ENCODE measurements around the gene LCN6.
"Not testable (repeated sequence)": the region's sequence is repeated elsewhere in the genome, so short reads cannot be mapped to it uniquely, and the experiment has no call there.

LCN6 gene, protein sequence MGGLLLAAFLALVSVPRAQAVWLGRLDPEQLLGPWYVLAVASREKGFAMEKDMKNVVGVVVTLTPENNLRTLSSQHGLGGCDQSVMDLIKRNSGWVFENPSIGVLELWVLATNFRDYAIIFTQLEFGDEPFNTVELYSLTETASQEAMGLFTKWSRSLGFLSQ

DNA sequence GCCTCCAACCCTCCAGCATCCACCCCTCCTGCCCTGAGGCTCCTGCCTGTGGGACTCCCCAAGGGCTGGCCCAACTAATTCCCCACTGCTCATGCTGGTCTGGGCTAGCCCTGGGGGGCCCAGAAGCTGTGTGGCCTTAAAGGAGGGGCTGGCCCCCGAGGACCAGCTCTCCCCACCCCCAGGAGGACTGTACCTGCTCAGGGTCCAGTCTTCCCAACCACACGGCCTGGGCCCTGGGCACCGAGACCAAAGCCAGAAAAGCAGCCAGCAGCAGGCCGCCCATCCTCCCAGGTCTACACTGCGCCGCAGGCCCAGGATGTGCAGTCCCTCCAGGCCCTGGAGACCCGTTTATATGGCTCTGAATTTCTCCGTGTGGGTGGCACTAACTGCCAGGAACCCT is at the start of gene LCN6:
TSS of gene LCN6 (minus strand) at position 325 of the 400 bp plus-strand sequence. CDS start at position 283, 42 bp downstream.
- DNase-seq (ENCODE audit: low spot score), result no peak

DNA sequence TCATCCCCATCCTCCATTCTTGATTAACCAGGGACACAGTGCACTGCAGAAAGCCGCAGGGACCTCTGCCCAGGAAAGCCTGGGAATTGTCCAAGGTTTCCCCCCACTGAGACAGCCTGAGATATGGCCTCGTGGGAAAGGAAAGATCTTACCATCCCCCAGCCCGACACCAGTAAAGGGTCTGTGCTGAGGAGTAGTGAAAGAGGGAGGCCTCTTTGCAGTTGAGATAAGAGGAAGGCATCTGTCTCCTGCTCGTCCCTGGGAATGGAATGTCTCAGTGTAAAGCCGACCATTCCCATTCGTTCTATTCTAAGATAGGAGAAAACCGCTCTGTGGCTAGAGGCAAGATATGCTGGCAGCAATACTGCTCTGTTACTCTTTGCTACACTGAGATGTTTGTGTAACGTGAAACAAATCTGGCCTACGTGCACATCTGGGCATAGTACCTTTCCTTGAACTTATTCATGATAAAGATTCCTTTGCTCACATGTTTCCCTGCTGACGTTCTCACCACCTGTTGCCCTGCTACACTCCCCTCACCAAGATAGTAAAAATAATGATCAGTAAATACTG is 48.5 kb upstream of the LCN6 start:
- DNase-seq (ENCODE audit: low spot score), result not testable (repeated sequence)

- DNase-seq (ENCODE audit: low spot score), result no peak
These were observed 48.0 kb upstream of the LCN6 start, which contains the start of gene CCDC183 for GRCh38 chr9:136796238-136796774. TSS of gene CCDC183 (plus strand) at chr9:136796338. CDS start at chr9:136796398, 60 bp downstream.

DNA sequence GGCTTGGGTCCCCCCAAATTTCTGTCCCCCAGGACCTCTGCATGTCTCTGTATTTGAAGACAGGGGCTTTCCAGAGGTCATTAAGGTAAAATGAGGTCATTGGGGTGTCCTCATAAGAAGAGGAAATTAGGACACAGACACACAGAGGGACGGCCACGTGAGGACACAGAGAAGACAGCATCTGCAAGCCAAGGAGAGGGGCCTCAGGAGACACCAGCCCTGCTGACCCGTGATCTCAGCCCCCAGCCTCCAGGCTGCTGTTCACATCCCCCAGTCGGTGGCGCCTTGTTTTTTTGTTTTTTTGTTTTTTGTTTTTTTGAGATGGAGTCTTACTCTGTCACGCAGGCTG is 46.6 kb upstream of the LCN6 start:
- DNase-seq (ENCODE audit: low spot score), result no peak

DNA sequence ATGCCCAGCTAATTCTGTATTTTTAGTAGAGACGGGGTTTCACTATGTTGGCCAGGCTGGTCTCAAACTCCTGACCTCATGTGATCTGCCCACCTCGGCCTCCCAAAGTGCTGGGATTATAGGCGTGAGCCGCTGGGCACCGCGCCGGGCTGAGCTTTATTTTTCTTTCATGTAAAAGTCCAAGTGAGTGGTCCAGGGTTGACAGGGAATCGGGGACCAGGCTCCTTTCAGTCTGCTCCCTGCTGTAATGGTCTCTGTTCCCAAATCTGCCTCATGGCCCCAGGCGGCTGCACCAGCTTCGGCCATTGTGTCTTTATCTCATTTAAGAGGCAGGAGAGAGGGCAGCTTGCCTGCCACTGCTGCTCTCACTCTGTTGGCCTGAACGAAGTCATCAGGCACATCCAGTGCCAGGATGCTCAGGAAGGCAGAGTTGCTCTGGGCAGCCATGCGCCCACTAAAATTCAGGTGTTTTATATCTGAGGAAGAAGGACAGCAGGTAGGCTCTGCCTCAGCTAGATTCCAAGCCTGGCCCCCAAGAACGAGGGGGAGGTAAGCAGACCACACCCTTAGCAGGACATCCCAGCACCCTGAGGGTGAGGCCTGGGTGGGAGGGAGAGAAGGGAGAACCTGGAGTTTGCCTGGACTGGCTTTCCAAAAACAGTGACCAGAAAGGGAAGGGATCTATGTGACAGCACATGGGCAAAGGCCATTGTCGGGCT is 46.1 kb upstream of the LCN6 start:
- DNase-seq (ENCODE audit: low spot score), result no peak

DNA sequence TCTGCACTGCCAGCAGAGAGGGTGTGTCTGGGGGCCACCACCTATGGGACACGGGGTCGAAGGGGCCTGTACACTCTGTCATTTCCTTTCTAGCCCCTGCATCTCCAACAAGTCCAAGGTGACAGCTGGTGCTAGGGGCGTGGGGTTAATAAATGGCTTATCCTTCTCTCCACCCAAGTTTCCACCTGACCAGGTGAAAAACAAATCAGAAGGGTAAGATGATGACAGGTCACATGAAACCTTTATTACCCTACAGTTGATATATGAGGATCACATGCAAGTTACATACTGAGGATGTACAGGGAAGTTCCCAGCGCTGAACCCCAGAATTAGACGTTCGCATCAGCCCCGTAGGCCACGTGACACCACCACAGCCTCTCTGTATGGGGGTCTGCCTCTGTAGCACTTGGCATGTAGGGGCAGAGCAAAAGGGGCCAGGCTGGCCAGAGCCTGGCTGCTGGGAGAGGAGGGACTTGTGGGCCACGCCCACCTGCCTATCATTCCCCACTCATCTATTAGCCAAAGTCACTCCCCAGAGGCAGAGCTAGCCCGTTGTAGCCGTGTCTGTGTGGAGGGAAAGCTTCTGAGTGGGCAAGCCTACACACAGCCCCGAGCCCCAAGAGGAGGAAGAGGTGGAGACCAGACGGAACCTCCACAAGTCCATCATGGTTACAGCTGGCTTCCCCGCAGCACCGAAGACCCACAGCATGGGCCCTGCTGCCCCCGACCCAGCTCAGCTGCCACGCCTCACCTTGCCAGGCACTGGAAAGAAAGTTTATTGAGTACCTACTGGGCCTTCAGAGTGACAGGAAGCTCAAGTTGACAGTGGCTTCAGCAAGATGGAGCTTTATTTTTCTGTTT is 45.0 kb upstream of the LCN6 start:
- DNase-seq (ENCODE audit: low spot score), result no peak

DNA sequence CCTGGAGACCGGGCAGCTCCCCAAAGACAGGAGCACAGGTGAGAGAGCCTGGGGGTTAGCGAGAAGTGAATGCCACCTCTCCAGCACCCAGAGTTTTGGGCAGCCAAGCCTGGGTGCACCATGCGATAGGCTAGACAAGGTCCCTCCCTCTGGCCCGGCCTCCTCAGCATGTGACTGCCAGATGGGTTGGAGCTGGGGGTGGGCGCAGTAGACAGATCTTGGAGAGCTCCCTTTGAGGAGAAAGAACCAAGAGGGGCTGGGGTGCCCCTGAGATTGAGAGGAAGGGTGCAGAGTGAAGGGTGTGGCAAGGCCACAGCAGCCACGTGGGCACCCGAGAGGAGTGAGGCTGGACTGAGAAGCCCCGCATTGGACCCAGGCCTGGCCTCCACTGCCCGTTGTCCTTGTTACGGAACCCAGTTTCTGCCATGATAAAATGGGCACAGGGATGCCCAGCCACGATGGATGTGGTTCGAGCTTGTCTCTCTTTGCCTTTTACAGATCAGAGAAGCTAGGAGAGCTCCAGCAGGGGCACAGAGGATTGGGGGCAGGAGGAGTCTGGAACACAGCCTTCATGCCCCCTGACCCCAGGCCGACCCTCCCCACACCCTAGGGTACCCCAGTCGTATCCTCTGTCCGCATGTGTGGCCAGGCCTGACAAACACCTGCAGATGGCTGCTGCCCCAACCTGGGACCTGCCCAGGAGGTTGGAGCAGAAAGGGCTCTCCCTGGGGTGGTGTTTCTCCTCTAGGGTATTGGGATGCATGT is 44.2 kb upstream of the LCN6 start:
- no peak for DNase-seq (ENCODE audit: low spot score)

- no peak for DNase-seq (ENCODE audit: low spot score)
These were observed 43.4 kb upstream of the LCN6 start for GRCh38 chr9:136791516-136792276.

GRCh38 chr9:136790640-136791515 is 42.6 kb upstream of the LCN6 start, which contains the start of gene TMEM141:
TSS of gene TMEM141 (plus strand) at chr9:136791344. CDS start at chr9:136791371, 27 bp downstream.
- peak; percentile 99 for DNase-seq (ENCODE audit: low spot score)

- DNase-seq (ENCODE audit: low spot score), result no peak
These were observed 41.2 kb upstream of the LCN6 start for GRCh38 chr9:136789523-136789937.

- not testable (repeated sequence) for DNase-seq (ENCODE audit: low spot score)
These were observed 40.6 kb upstream of the LCN6 start for GRCh38 chr9:136788644-136789522.

GRCh38 chr9:136787690-136788400 is 39.5 kb upstream of the LCN6 start:
- DNase-seq (ENCODE audit: low spot score), result peak; percentile 69

GRCh38 chr9:136786983-136787382 is 38.7 kb upstream of the LCN6 start:
- DNase-seq (ENCODE audit: low spot score), result not testable (repeated sequence)

DNA sequence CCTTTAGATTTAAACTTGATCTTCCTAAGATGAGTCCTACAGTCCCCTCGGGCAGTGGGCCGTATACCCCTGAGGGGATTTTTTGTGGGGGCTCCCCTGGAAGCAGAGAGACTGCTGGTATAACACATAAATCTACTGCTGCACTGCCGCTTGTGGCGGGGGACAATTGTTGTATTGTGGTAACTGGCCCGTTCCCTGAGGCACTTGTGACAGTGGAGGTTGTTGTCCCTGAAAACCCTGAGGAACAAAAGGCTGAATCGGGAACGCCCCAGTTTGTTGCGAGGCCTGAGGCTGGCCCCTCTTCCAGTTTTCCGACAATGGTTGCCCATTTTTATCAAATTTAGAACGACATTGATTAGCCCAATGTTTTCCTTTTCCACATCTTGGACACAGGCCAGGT is 38.1 kb upstream of the LCN6 start:
- no peak for DNase-seq (ENCODE audit: low spot score)

- not testable (repeated sequence) for DNase-seq (ENCODE audit: low spot score)
These were observed 37.4 kb upstream of the LCN6 start for GRCh38 chr9:136785565-136786355.

DNA sequence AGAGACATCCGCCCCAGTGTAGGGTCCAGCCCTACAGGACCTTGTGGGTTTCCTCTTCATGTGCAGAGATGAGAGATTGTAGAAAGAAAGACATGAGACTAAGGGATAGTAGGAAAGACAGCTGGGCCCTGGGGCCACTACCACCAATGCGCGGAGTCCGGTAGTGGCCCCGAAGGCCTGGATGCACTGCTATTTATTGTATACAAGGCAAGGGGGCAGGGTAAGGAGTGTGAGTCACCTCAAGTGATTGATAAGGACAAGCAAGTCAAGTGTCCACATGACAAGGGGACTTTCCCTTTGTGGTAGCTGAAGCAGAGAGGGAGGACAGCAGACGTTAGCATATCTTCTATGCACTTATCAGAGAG is 36.7 kb upstream of the LCN6 start:
- no peak for DNase-seq (ENCODE audit: low spot score)
